ENCODE measurements around the gene SEMA4C. TPM values are rescaled to one million over a fixed set of nuclear protein-coding genes. Genes with fewer than 3 reads are reported as not detected.

SEMA4C gene
- total and polyA plus RNA-seq, 12 donors = 14.1 to 43.8 (median 24.1) TPM

- peak overlapping the region; percentile 76 to 95 (median 80) for H3K4me3 ChIP-seq
- H3K4me1 ChIP-seq = peaks cover 18 to 55% (median 48%) of the 10 kb centered on the region in 9 donors
These were observed 12.9 kb downstream of the SEMA4C start for GRCh38 chr2:96856776-96857666.

GRCh38 chr2:96853321-96853720 lies 16.6 kb downstream of the SEMA4C start:
- no peak for TF ChIP-seq CTCF (IDR thresholded peaks at IDR 0.05)
- intact Hi-C loops (cut with DNase I) = loop anchor here in 2 of 10 donors (5.0 to 10.0 kb wide), 2 partner anchors 114 to 261 kb away; partner anchors contain the start of gene ANKRD36 (in 1 of the 2)
- Histone ChIP-seq H3K36me3 (peaks cover 0 to 66% (median 21%) of the 10 kb centered on the region in 9 donors), H3K4me3 (no peak overlapping the region), H3K27ac (no peak overlapping the region), H3K27me3 (no peaks in the 10 kb centered on the region), H3K9me3 (no peaks in the 10 kb centered on the region), H3K4me1 (peaks cover 5 to 18% (median 13%) of the 10 kb centered on the region in 9 donors)
- DNase-seq (no peak), ATAC-seq (no peak)
- 95 to 96% methylated on average over 15 of the region's 15 CpGs for WGBS, 2 donors

More at GRCh38 chr2:96856776-96857666, 12.9 kb downstream of the SEMA4C start:
- DNase-seq (no peak), ATAC-seq (peak in 3 of 8 donors; percentile 0 to 1 (median 0))
- peaks cover 0 to 51% (median 21%) of the 10 kb centered on the region in 9 donors for H3K36me3 ChIP-seq
- TF ChIP-seq CTCF (IDR thresholded peaks at IDR 0.05) = no peak
- no peaks in the 10 kb centered on the region for H3K9me3 ChIP-seq
- H3K27ac ChIP-seq = peak overlapping the region in 9 of 10 donors; percentile 72 to 90 (median 85)
- intact Hi-C loops (cut with DNase I) = loop anchor here in 7 of 10 donors (5.0 to 10.0 kb wide), 6 partner anchors 40 to 258 kb away; partner anchors contain the start of genes ANKRD36 (in 2 of the 7), CNNM3 (in 2 of the 7) and KANSL3 (in 1 of the 7)
- H3K27me3 ChIP-seq = peaks cover 0 to 6% (median 0%) of the 10 kb centered on the region in 7 donors
- WGBS, 2 donors = 17 to 22% methylated on average over 27 of the region's 27 CpGs

GRCh38 chr2:96852667-96853066 lies 17.2 kb downstream of the SEMA4C start:
- no peaks in the 10 kb centered on the region for H3K9me3 ChIP-seq
- no peak for TF ChIP-seq CTCF (IDR thresholded peaks at IDR 0.05)
- ATAC-seq (no peak), DNase-seq (no peak)
- no peak overlapping the region for H3K27ac ChIP-seq
- no peaks in the 10 kb centered on the region for H3K27me3 ChIP-seq
- peaks cover 5 to 16% (median 14%) of the 10 kb centered on the region in 9 donors for H3K4me1 ChIP-seq
- intact Hi-C loops (cut with DNase I) = loop anchor here in 2 of 10 donors (5.0 to 10.0 kb wide), 2 partner anchors 115 to 262 kb away; partner anchors contain the start of gene ANKRD36 (in 1 of the 2)
- peaks cover 0 to 73% (median 21%) of the 10 kb centered on the region in 9 donors for H3K36me3 ChIP-seq
- WGBS, 2 donors = 96 to 98% methylated on average over 6 of the region's 6 CpGs
- no peak overlapping the region for H3K4me3 ChIP-seq

GRCh38 chr2:96848264-96848663 lies 21.6 kb downstream of the SEMA4C start:
- no peak for TF ChIP-seq CTCF (IDR thresholded peaks at IDR 0.05)
- Histone ChIP-seq H3K4me3 (no peak overlapping the region), H3K4me1 (peaks cover 0 to 12% (median 0%) of the 10 kb centered on the region in 9 donors), H3K36me3 (peaks cover 0 to 80% (median 26%) of the 10 kb centered on the region in 9 donors), H3K27ac (peak overlapping the region in 1 of 10 donors; percentile 21), H3K9me3 (no peaks in the 10 kb centered on the region), H3K27me3 (no peaks in the 10 kb centered on the region)
- intact Hi-C loops (cut with DNase I) = no loop called here
- 74 to 76% methylated on average over 9 of the region's 9 CpGs for WGBS, 2 donors
- ATAC-seq (peak in 2 of 8 donors; percentile 13 to 18), DNase-seq (no peak)
